Neural cell (in vitro differentiated cells): Measurements from ENCODE around the gene SNX27. TPM values are rescaled to one million over a fixed set of nuclear protein-coding genes. Genes with fewer than 3 reads are reported as not detected.

Source experiments
- H2AFZ ChIP-seq: fragments of 200-600, 300-800 bp; sonication (generic), shearing (Covaris generic); 2 replicates; pipeline ENCODE4 v1.6.0; 2014; ENCODE audit warnings: low read depth, mild to moderate bottlenecking, antibody characterized with exemption, low read length, moderate library complexity
- H3F3A ChIP-seq: fragments of 200-600 bp; shearing (Covaris generic); 2 replicates; pipeline ENCODE4 v1.6.1; 2016; ENCODE audit warnings: mild to moderate bottlenecking, moderate library complexity, mixed read lengths, antibody characterized with exemption, low read length; ENCODE audit not compliant: insufficient read depth, poor library complexity, severe bottlenecking
- H3K27ac ChIP-seq: fragments of 200-600, 300-800 bp; sonication (generic), shearing (Covaris generic); 2 replicates; pipeline ENCODE4 v1.5.1; 2014; ENCODE audit warnings: mild to moderate bottlenecking, low read length, moderate library complexity
- H3K27me3 ChIP-seq: fragments of 300-800, 200-600 bp; sonication (generic), shearing (Covaris generic); 2 replicates; pipeline ENCODE4 v1.6.0; 2014; ENCODE audit warnings: mild to moderate bottlenecking, low read depth, low read length, moderate library complexity; ENCODE audit not compliant: insufficient read depth
- H3K36me3 ChIP-seq: fragments of 300-800, 200-600 bp; sonication (generic), shearing (Covaris generic); 2 replicates; pipeline ENCODE4 v1.5.1; 2014; ENCODE audit warnings: mild to moderate bottlenecking, antibody characterized with exemption, low read length, moderate library complexity; ENCODE audit not compliant: insufficient read depth
- H3K4me2 ChIP-seq: fragments of 300-800, 200-600 bp; sonication (generic), shearing (Covaris generic); 2 replicates; pipeline ENCODE4 v1.6.0; 2014; ENCODE audit warnings: mild to moderate bottlenecking, low read length
- H3K4me3 ChIP-seq: fragments of 300-800, 200-600 bp; sonication (generic), shearing (Covaris generic); 2 replicates; pipeline ENCODE4 v1.5.1; 2014; ENCODE audit warnings: mild to moderate bottlenecking, low read length, moderate library complexity
- H3K79me2 ChIP-seq: fragments of 200-600 bp; shearing (Covaris generic); replicated peaks from 2 replicates; pipeline ENCODE4 v1.6.0; 2014; ENCODE audit warnings: mild to moderate bottlenecking, low read length, moderate library complexity; ENCODE audit not compliant: insufficient read depth
- H3K9ac ChIP-seq: fragments of 300-800, 200-600 bp; sonication (generic), shearing (Covaris generic); 2 replicates; pipeline ENCODE4 v1.6.1; 2016; ENCODE audit warnings: mild to moderate bottlenecking, low read length, mixed read lengths
- H3K9me2 ChIP-seq: fragments of 200-600 bp; shearing (Covaris generic); 2 replicates; pipeline ENCODE4 v1.6.1; 2016; ENCODE audit warnings: mild to moderate bottlenecking, low read length, mixed read lengths; ENCODE audit not compliant: insufficient read depth
- H3K9me3 ChIP-seq: fragments of 200-600, 300-800 bp; sonication (generic), shearing (Covaris generic); 2 replicates; pipeline ENCODE4 v1.6.1; 2016; ENCODE audit warnings: mild to moderate bottlenecking, mixed run types, low read length, moderate library complexity, mixed read lengths
- H4K20me1 ChIP-seq: fragments of 200-600 bp; shearing (Covaris generic); 2 replicates; pipeline ENCODE4 v1.6.1; 2016; ENCODE audit warnings: mild to moderate bottlenecking, mixed run types; ENCODE audit not compliant: insufficient read depth
- CTCF ChIP-seq: fragments of 450-650 bp; IDR thresholded peaks from 2 replicates; pipeline ENCODE4 v1.5.1; 2014; ENCODE audit warnings: antibody characterized with exemption, mild to moderate bottlenecking, moderate library complexity; ENCODE audit not compliant: poor library complexity, severe bottlenecking
- EP300 ChIP-seq: fragments of 450-650 bp; conservative IDR thresholded peaks from 2 replicates; pipeline ENCODE4 v1.6.1; 2014; ENCODE audit warnings: antibody characterized with exemption, mild to moderate bottlenecking, moderate library complexity; ENCODE audit not compliant: poor library complexity, severe bottlenecking
- EZH2 ChIP-seq: fragments of 200-600, 300-800 bp; shearing (Covaris generic), sonication (generic); IDR thresholded peaks from 2 replicates; pipeline ENCODE4 v1.6.1; 2014; ENCODE audit warnings: antibody characterized with exemption, low read length, borderline replicate concordance, mild to moderate bottlenecking; ENCODE audit not compliant: insufficient read depth, poor library complexity, severe bottlenecking
- MXI1 ChIP-seq: fragments of 450-650 bp; conservative IDR thresholded peaks from 2 replicates; pipeline ENCODE4 v1.6.1; 2014; ENCODE audit warnings: antibody characterized with exemption, mild to moderate bottlenecking; ENCODE audit not compliant: poor library complexity, severe bottlenecking
- POLR2AphosphoS5 ChIP-seq: IDR thresholded peaks from 2 replicates; pipeline ENCODE4 v1.6.1; 2012
- RAD21 ChIP-seq: fragments of 450-650 bp; conservative IDR thresholded peaks from 2 replicates; pipeline ENCODE4 v1.6.1; 2014; ENCODE audit warnings: antibody characterized with exemption, mild to moderate bottlenecking, moderate library complexity
- REST ChIP-seq: IDR thresholded peaks from 2 replicates; pipeline ENCODE4 v1.6.1; 2012; ENCODE audit warnings: borderline replicate concordance
- SMC3 ChIP-seq: fragments of 450-650 bp; conservative IDR thresholded peaks from 2 replicates; pipeline ENCODE4 v1.6.1; 2014; ENCODE audit warnings: antibody characterized with exemption, mild to moderate bottlenecking, moderate library complexity; ENCODE audit not compliant: poor library complexity
- TAF1 ChIP-seq: IDR thresholded peaks from 2 replicates; pipeline ENCODE4 v1.6.1; 2012; ENCODE audit warnings: low read depth
- polyA plus RNA-seq: library from polyadenylated mRNA; depleted of rRNA; stranded (reverse); fragments of >200 nt; gene quantifications from 2 replicates; pipeline ENCODE4 v1.2.3, GENCODE V29; 2014

The SNX27 gene
- polyA plus RNA-seq, 1 donor from 2014 or later, result 30.2 TPM

GRCh38 chr1:151606384-151606783 lies 5.5 kb upstream of the SNX27 start:
- no peak overlapping the region for H3K9ac ChIP-seq
- H2AFZ ChIP-seq, result no peak overlapping the region
- no peaks in the 10 kb centered on the region for H3K36me3 ChIP-seq
- no peak overlapping the region for H3K4me2 ChIP-seq
- H3K79me2 ChIP-seq, result no peaks in the 10 kb centered on the region
- H3K27ac ChIP-seq, result no peak overlapping the region
- H3F3A ChIP-seq, result no peaks in the 10 kb centered on the region
- H4K20me1 ChIP-seq, result no peaks in the 10 kb centered on the region
- no peaks in the 10 kb centered on the region for H3K9me3 ChIP-seq
- TF ChIP-seq EZH2, result no peak
- H3K9me2 ChIP-seq, result no peaks in the 10 kb centered on the region
- no peak overlapping the region for H3K4me3 ChIP-seq
- no peaks in the 10 kb centered on the region for H3K27me3 ChIP-seq

- Histone ChIP-seq H4K20me1 (no peaks in the 10 kb centered on the region), H3K4me3 (no peak overlapping the region), H3K36me3 (no peaks in the 10 kb centered on the region), H3K9me2 (no peaks in the 10 kb centered on the region), H2AFZ (no peak overlapping the region), H3F3A (no peaks in the 10 kb centered on the region), H3K9ac (no peak overlapping the region), H3K79me2 (no peaks in the 10 kb centered on the region), H3K9me3 (no peaks in the 10 kb centered on the region), H3K27me3 (no peaks in the 10 kb centered on the region), H3K27ac (no peak overlapping the region), H3K4me2 (no peak overlapping the region)
- TF ChIP-seq TAF1, result no peak
- no peak for TF ChIP-seq EP300
- no peak for TF ChIP-seq SMC3
- no peak for TF ChIP-seq EZH2
- TF ChIP-seq RAD21, result no peak
- no peak for TF ChIP-seq REST
- TF ChIP-seq POLR2AphosphoS5, result no peak
- no peak for TF ChIP-seq CTCF
- no peak for TF ChIP-seq MXI1
These were observed 5.0 kb upstream of the SNX27 start for GRCh38 chr1:151606857-151607256.

- Histone ChIP-seq H2AFZ (no peak overlapping the region), H3K9ac (no peak overlapping the region), H3K27me3 (no peaks in the 10 kb centered on the region), H3K79me2 (peaks cover 24% of the 10 kb centered on the region), H3F3A (no peaks in the 10 kb centered on the region), H4K20me1 (no peaks in the 10 kb centered on the region), H3K27ac (no peak overlapping the region), H3K4me3 (no peak overlapping the region), H3K4me2 (no peak overlapping the region), H3K9me3 (no peaks in the 10 kb centered on the region), H3K9me2 (no peaks in the 10 kb centered on the region), H3K36me3 (no peaks in the 10 kb centered on the region)
- TF ChIP-seq EP300 (no peak), POLR2AphosphoS5 (no peak), TAF1 (no peak), SMC3 (no peak), RAD21 (no peak), CTCF (no peak), MXI1 (no peak), REST (no peak), EZH2 (no peak)
These were observed 1.7 kb upstream of the SNX27 start for GRCh38 chr1:151610142-151610541.
